Islet of Langerhans (tissue), 1 donor: Measurements from ENCODE around the gene NFIB.
A peak's percentile ranks its signal among the peaks of the same experiment; 100 is the strongest.

Experiments used
- FAIRE-seq: peaks from one replicate; lab custom pipeline; 2011; peaks lifted over from hg19 to GRCh38; lab: Jason Lieb, UNC

The NFIB gene

GRCh38 chr9:14141699-14142098 is 172.2 kb downstream of the NFIB start:
- FAIRE-seq = no peak

- no peak for FAIRE-seq
Measured at GRCh38 chr9:14140096-14140697, 173.7 kb downstream of the NFIB start.

- FAIRE-seq = no peak
Measured at GRCh38 chr9:14139287-14139686, 174.7 kb downstream of the NFIB start.

GRCh38 chr9:14136646-14137370 is 177.1 kb downstream of the NFIB start:
- peak; percentile 17 for FAIRE-seq

GRCh38 chr9:14136047-14136635 is 177.8 kb downstream of the NFIB start:
- no peak for FAIRE-seq

GRCh38 chr9:14135421-14135820 is 178.5 kb downstream of the NFIB start:
- no peak for FAIRE-seq

- no peak for FAIRE-seq
Measured at GRCh38 chr9:14133394-14133793, 180.5 kb downstream of the NFIB start.

GRCh38 chr9:14132775-14133174 is 181.2 kb downstream of the NFIB start:
- no peak for FAIRE-seq

- no peak for FAIRE-seq
Measured at GRCh38 chr9:14131356-14132088, 182.4 kb downstream of the NFIB start.

- no peak for FAIRE-seq
Measured at GRCh38 chr9:14127656-14128055, 186.3 kb downstream of the NFIB start.

GRCh38 chr9:14119694-14120514 is 194.0 kb downstream of the NFIB start:
- FAIRE-seq = no peak

GRCh38 chr9:14112226-14112625 is 201.7 kb downstream of the NFIB start:
- no peak for FAIRE-seq

GRCh38 chr9:14111696-14112095 is 202.2 kb downstream of the NFIB start:
- FAIRE-seq = no peak

- FAIRE-seq = no peak
Measured at GRCh38 chr9:14107977-14108376, 206.0 kb downstream of the NFIB start.

- no peak for FAIRE-seq
Measured at GRCh38 chr9:14107495-14107894, 206.4 kb downstream of the NFIB start.

GRCh38 chr9:14106699-14107098 is 207.2 kb downstream of the NFIB start:
- FAIRE-seq = no peak

- FAIRE-seq = no peak
Measured at GRCh38 chr9:14104496-14104895, 209.4 kb downstream of the NFIB start.

- FAIRE-seq = no peak
Measured at GRCh38 chr9:14103115-14103514, 210.8 kb downstream of the NFIB start.

GRCh38 chr9:14099737-14100136 is 214.2 kb downstream of the NFIB start:
- no peak for FAIRE-seq

GRCh38 chr9:14098486-14099180 is 215.3 kb downstream of the NFIB start:
- no peak for FAIRE-seq

- FAIRE-seq = no peak
Measured at GRCh38 chr9:14097666-14098415, 216.1 kb downstream of the NFIB start.
